GM19324 (cell line): ENCODE data around the gene FGF11.
"Not testable (repeated sequence)": the region's sequence is repeated elsewhere in the genome, so short reads cannot be mapped to it uniquely, and the experiment has no call there.

Source experiments
- ATAC-seq: cut with Tn5 transposase; IDR thresholded peaks from one replicate; pipeline ENCODE4 v1.9.1; 2021; ENCODE audit warnings: mild to moderate bottlenecking, moderate library complexity; ENCODE audit not compliant: unreplicated experiment, low FRiP score

Gene FGF11

DNA sequence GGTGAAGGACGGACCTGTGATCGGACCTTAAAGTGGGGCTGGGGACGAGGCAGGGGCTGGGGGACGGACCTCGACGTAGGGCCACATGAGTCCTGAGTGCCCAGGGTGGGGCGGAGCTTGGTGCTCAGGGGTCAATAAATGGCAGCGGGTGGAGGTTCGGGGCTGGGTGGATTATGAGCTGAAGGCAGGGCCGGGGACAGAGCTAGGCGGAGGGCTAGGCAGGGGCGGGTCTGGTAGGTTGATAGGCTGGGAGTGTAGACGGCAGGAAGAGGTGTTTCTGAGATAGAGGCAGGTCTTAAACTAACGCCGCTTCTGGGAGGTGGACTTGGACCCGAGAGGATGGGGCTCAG, 6.3 kb downstream of the FGF11 start:
- ATAC-seq: no peak

GRCh38 chr17:7448461-7448860, 9.1 kb downstream of the FGF11 start:
- no peak for ATAC-seq

DNA sequence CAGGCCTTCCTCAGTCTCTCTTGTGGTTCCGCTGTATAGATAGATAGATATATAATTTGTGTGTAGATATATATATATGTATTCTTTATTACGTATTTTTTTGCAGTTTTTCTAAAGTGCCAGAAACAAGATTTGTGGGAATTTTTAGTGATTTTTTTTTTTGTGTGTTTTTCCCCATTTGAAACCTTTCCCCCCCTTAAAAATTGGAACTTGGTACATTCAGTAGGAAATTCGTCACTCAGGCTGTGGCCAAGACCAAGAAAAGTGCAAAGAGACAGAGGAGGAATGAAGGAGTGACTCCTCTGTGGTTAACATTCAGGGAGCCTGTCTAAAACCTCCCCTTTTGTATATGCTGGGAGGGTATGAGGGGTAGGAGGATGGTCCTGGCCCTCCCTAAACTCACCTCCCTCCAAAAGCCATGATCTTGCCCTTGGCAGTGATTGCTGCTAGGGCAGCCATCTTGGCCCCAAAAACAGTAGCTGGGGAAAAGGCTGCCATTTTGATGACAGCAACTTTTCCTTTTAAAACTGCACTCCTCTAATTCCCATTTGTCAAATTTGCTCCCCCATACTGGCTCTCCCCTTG, 20.7 kb downstream of the FGF11 start:
- no peak for ATAC-seq

DNA sequence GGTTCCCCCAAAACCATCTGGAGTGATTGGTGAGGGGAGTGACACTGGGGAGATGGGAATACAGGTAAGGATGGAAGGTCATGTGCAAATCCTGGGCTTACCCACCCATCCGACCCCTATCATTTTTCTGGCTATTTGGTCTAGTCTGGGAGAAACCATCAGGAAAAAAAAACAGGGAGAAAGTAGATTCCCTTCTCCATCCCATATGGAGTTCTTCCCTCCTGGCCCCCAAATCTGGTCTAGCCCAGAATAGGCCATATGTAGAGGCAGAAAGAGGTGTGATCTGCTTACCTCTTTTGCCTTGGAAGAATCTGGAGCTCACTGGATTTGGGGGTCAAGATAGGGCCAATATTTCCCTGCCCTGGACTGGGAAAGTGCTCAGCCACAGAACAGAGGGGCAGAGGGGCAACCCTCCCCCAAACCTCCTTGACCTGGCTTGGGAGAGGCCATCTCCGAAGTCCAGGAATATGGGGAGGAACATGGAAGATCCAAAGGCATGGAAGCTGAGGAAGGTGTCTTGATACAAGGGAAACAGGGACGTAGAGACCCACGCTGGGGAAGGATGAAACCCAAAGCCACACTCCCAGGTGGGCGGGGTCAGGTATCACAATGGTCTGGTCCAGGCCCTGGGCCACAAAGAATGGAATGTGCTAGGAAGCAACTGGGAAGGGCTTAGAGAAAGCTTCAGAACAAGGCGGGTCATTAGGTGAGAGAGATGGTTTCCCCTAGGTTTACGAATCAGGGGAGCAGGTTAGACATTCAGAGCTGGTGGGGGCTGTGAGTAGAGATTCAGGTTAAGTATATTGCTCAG, 21.7 kb downstream of the FGF11 start:
- ATAC-seq: no peak

DNA sequence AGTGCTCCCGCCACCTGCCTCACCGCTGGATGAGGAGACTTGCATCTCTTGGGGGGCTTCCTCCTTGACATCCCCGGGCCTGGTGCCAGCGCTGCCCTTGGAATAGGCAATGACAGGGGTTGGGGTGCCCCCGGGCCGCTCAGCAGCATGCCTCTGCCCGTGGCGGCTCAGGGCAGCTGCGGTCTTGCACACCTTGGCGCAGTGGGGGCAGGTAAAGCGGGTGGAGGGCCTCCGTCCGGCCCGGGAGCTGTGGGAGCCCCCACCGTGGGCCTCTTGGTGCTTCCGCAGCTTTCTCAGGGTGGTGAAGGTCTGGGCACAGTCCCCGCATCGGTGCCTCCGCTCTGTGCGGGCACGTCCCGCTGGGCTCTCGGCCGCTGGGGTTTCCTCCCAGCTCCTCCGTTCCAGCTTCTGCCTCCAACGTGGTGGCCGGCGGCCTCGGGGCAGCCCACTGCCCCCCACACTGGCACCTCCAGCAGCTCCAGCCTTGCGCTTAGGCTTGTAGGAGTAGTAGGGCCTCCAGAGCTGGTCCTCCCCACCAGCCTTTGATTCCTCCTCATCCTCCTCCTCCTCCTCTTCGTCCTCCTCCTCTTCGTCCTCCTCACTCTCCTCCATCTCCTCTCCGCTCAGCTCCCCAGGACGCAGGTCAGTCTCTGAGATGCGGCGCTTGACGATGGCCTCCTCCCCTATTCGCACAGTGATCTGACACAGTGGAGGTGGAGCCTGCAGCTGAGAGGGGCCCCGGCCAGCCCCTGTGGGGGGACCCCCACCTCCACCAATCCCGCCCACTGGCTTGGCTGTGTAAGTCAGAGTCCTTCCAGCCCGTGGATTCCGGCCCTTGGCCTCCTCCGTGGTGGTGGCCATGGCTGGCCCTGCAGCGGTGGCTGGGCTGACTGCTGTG, 23.4 kb downstream of the FGF11 start:
- ATAC-seq: no peak

- ATAC-seq: no peak
These were observed 24.1 kb downstream of the FGF11 start for GRCh38 chr17:7463372-7463846.

DNA sequence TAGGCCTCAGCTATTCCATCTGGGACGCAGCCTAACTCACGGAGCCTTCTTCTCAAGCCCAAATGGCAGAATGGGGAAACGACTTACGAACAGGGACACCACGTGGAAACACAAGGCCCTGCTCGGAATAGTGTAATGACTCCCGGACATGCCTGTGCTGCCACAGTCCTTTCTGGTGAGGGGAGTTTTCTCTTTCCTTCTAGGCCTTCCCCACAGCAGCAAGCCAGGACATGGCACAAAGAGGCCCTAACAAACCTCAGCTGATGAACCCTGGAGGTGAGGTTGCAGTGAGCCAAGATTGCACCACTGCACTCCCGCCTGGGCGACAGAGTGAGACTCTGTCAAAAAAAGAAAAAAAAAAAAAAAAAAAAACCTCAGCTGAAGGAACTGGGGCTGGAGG, 24.8 kb downstream of the FGF11 start:
- no peak for ATAC-seq

DNA sequence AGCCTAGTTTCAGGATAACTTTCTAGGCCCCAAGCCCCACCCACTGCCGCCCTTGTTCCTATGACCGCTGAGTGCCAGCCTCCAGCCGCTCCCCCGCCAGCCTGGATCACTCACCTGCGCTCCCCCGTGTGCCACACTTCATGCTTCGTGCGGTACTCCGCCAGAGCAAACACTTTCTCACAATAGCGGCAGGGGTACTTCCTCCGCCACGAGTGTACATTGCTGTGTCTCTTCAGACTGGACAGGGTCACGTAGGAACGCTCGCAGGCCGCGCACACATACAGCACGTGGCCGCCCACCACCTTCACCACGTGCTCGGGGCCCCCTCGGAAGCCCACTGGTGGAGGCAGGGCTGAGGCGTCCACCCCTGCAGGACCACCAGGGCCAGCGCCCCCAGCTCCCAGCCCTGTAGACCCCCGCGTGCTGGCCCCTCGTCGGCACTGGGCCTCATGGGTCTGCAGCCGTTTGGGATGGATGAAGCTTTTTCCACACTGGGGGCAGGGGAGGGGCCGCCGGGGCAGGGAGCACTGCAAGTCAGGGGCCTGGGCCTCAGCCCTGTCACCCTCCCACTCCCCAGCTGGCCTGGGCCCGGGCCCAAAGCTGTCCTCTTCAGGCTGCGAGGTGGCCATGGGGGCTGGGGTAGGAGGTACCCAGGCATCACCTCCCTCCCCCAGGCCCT, 26.4 kb downstream of the FGF11 start:
- ATAC-seq: no peak

DNA sequence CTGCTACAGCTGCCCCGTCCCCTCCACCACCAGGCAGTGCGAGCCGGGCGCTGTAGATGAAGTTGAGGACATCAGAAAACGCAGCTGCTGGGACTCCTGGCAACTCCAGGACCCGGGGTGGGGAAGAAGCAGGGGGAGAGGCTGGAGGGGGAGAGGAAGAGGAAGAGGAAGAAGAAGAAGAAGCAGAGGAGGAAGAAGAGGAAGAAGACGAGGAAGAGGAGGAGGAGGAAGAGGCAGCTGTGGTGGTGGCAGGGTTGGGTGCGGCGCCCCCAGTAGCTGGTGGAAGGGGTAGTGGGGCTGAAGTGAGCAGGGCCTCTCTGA, 27.0 kb downstream of the FGF11 start:
- ATAC-seq: no peak

- ATAC-seq: no peak
These were observed 27.5 kb downstream of the FGF11 start for GRCh38 chr17:7466639-7467341.

GRCh38 chr17:7467498-7467897, 28.2 kb downstream of the FGF11 start:
- ATAC-seq: no peak

GRCh38 chr17:7468290-7468689, 29.0 kb downstream of the FGF11 start:
- no peak for ATAC-seq

DNA sequence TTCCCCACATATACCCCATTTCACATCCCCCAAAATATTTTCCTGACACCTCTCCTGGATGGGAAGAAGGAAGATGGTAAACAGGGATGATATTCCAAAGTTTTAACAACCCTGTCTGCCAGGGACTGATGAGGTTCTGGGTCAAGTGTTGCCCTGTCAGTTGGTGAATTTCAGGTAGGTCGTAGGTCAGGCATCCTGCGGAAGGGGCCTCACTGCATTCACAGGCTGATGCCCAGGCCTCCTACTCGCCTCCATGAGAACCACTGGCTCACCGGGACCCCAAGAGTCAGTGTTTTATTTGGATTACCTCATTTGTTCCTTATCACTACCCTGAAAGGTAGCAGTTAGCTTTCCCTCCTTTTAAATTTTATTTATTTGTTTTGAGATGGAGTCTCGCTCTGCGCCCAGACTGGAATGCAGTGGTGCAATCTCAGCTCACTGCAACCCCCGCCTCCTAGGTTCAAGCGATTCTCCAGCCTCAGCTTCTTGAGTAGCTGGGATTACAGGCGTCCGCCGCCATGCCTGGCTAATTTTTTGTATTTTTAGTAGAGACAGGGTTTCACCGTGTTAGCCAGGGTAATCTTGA, 29.6 kb downstream of the FGF11 start:
- ATAC-seq: no peak

- ATAC-seq: not testable (repeated sequence)
These were observed 30.5 kb downstream of the FGF11 start for GRCh38 chr17:7469843-7470242.

GRCh38 chr17:7470457-7470973, 31.2 kb downstream of the FGF11 start:
- ATAC-seq: not testable (repeated sequence)

GRCh38 chr17:7471729-7472128, 32.4 kb downstream of the FGF11 start:
- no peak for ATAC-seq

DNA sequence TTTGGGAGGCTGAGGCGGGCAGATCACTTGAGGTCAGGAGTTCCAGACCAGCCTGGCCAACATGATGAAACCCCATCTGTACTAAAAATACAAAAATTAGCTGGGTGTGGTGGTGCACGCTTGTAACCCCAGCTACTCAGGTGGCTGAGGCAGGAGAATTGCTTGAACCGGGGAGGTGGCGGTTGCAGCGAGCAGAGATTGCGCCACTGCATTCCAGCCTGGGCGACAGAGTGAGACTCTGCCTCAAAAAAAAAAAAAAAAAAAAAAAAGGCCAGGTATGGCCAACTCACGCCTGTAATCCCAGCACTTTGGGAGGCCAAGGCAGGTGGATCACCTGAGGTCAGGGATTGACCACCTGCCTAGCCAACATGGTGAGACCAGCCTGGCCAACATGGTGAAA, 35.5 kb downstream of the FGF11 start:
- ATAC-seq: not testable (repeated sequence)

DNA sequence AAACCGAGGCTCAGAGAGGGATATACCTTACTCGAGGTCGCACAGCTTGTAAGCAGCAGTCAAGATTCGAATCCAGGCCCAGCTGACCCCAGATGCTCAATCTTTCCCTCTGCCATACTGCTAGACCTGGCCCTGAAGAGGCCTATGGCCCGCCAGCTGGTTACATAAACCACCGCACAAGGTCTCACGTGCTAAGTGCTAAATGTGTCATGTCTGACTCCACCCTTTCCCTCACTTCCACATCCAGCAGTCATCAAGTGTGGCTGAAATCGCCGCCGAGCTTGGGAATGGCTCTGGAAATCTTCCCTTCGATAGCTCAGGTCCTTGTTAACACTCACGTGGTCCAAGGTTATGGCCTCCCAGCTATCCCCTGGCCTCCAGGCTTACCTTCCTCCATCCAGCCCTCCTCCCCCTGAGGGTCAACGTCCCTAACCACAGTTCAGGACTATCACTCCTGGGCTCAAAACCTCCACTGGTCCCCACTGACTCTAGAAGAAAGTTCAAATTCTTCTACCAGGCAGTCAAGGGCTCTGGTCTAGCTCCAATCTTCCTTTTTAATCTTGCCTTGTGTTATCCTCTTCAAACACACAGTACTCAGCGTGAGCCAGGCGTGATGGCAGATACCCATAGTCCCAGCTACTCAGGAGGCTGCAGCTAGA, 36.6 kb downstream of the FGF11 start:
- no peak for ATAC-seq

DNA sequence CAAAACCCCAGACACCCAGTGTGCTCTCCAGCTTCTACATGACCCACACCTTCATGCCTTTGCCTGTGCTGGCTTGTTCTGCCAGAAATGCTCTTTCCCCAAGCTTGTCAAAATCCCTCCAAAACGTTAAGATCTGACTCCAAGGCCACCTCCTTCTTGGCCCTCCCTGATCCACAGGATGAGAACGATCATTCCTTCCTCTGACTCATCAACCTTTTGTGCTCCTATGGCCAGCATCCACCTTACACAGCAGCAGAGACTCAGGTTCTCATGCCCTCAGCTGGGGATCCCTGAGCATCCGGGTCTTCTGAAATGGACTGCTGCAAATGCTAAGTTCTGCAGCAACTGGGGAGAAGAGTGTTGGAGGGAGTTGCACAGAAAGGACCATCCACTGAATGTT, 37.2 kb downstream of the FGF11 start:
- no peak for ATAC-seq
